K562 (cell line): ENCODE results near the gene SYNE2. TPM values are rescaled to one million over a fixed set of nuclear protein-coding genes. Genes with fewer than 3 reads are reported as not detected.

Experiments
- JUND ChIP-seq, 2 experiments: IDR thresholded peaks; 2 replicates in 1 of 2; 3 replicates in 1 of 2; pipeline ENCODE4 v1.6.1; 2011; ENCODE audit warnings: borderline replicate concordance in 2 of 2, low read depth in 2 of 2, low read length in 2 of 2, improper control_type of control experiment in 1 of 2, missing biosample characterization in 1 of 2, missing genetic modification characterization in 1 of 2, missing genetic modification reagents in 1 of 2
- OTX1 ChIP-seq: fragments of 450-650 bp; formaldehyde crosslinking; IDR thresholded peaks from 2 replicates; pipeline ENCODE4 v1.4.0; 2022; ENCODE audit warnings: mild to moderate bottlenecking
- SMAD3 ChIP-seq: fragments of 450-650 bp; formaldehyde crosslinking; conservative IDR thresholded peaks from 2 replicates; pipeline ENCODE4 v1.4.0; 2020; ENCODE audit warnings: mild to moderate bottlenecking
- SMC3 ChIP-seq: conservative IDR thresholded peaks from 2 replicates; pipeline ENCODE4 v1.6.1; 2011; ENCODE audit warnings: low read depth, low read length, improper control_type of control experiment; ENCODE audit not compliant: insufficient read depth
- TBL1XR1 ChIP-seq, 2 experiments: IDR thresholded peaks; 2 replicates each; pipeline ENCODE4 v1.6.1; 2012; ENCODE audit warnings: improper control_type of control experiment in 2 of 2, low read length in 2 of 2, mild to moderate bottlenecking in 1 of 2
- ZNF282 ChIP-seq: sonication (generic); formaldehyde crosslinking; IDR thresholded peaks from 2 replicates; pipeline ENCODE4 v1.8.1; 2023; ENCODE audit warnings: missing genetic modification reagents
- polyA plus RNA-seq, 8 experiments: library from polyadenylated mRNA; depleted of rRNA in 4 of 8; stranded (reverse) in 5 of 8; unstranded in 3 of 8; fragments of >200 nt; fragmentation: Nextera tagmentation in 2 of 8; fragmentation: Illumina TruSeq in 1 of 8; extraction: Ambion mirVana in 2 of 8; extraction: Trizol in 1 of 8; gene quantifications; 2 replicates each; pipeline versions ENCODE4 v1.2.1 to v1.2.3, GENCODE V29; 2011 to 2014; ENCODE audit warnings: inconsistent platforms in 1 of 8, missing spikeins in 1 of 8
- total RNA-seq, 7 experiments: library from RNA; depleted of rRNA in 6 of 7; stranded (reverse); fragments of >200 nt in 6 of 7; fragmentation: Illumina TruSeq in 2 of 7; extraction: Trizol in 2 of 7; gene quantifications; 2 replicates each; pipeline versions ENCODE4 v1.2.1 to v1.2.3, GENCODE V29; 2011 to 2021; ENCODE audit warnings: low replicate concordance in 1 of 7
- TF ChIP-seq, protein P1 (sequence below): fragments of 250-450 bp; sonication (Bioruptor Pico); IDR thresholded peaks from 2 replicates; pipeline ENCODE4 v1.8.0; 2021; ENCODE audit warnings: moderate library complexity, mild to moderate bottlenecking, inconsistent platforms
- TF ChIP-seq, protein P2 (sequence below): fragments of 450-650 bp; IDR thresholded peaks from 2 replicates; pipeline ENCODE4 v1.6.1; 2016; ENCODE audit warnings: low read depth, mild to moderate bottlenecking, moderate library complexity

The SYNE2 gene
- total and polyA plus RNA-seq, 9 of the 15 experiments (the other 6 are each of a cell fraction or from before 2014, with no cell fraction given): 0.06 to 0.53 (median 0.11) TPM

DNA sequence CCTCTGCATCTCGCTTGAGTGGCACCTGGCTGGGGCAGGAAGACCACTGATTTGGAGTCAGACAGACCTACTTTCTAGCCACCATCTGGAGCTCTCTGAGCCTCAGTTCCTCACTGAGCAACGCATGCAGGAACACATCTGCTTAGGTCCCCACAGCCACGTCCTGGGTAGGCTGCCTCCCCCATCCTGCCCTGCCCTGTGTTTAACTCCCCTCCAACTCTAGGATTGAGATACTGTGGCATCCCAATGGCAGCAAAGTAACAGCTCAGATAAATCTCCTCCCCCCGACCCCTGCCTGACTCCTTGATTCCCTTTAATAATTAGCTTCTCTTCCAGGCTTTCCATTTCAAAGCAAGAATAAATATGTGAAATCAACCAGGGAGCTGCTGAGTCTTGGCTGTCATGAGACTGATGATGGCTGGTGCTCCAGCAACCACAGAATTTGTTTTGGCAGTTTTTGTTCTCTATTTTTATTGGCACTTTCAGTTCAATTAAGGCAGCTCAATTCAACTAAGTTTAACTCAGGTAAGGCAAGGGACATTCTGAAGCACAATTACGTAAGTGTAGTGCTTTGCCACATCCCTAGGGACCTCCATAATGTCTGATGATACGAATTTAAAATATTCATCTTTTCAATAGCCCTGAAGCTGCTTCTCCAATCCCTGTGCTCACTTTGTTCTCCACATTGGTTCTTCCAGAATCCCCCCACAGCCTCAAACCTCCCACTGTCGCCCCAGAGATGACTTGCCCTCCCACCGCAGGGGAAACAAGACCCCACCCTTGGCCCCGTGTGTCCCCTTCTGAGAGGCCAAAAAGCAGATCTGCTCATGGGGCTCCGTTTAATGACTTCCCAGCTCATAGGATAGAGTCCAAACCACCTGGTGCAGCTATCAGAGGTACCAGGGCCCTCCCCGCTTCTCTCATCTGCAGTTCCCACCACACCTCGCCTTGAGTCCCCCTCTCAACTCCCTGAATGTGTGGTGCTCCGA lies 383.1 kb downstream of the SYNE2 start (continued):
- TF ChIP-seq, protein P1, sequence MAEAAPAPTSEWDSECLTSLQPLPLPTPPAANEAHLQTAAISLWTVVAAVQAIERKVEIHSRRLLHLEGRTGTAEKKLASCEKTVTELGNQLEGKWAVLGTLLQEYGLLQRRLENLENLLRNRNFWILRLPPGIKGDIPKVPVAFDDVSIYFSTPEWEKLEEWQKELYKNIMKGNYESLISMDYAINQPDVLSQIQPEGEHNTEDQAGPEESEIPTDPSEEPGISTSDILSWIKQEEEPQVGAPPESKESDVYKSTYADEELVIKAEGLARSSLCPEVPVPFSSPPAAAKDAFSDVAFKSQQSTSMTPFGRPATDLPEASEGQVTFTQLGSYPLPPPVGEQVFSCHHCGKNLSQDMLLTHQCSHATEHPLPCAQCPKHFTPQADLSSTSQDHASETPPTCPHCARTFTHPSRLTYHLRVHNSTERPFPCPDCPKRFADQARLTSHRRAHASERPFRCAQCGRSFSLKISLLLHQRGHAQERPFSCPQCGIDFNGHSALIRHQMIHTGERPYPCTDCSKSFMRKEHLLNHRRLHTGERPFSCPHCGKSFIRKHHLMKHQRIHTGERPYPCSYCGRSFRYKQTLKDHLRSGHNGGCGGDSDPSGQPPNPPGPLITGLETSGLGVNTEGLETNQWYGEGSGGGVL (CRISPR knock-in tag): no peak
- TF ChIP-seq JUND (IDR thresholded peaks at IDR 0.05; ENCODE audit: borderline replicate concordance, low read depth, low read length) (no peak), JUND (tag; IDR thresholded peaks at IDR 0.05; ENCODE audit: borderline replicate concordance, low read depth, low read length) (no peak), SMC3 (no peak), OTX1 (CRISPR knock-in tag) (no peak), TBL1XR1 (IDR thresholded peaks at IDR 0.05; ENCODE audit: low read length in 2 of 2) (no peak), SMAD3 (CRISPR knock-in tag) (no peak), ZNF282 (CRISPR knock-in tag) (no peak)
- TF ChIP-seq, protein P2, sequence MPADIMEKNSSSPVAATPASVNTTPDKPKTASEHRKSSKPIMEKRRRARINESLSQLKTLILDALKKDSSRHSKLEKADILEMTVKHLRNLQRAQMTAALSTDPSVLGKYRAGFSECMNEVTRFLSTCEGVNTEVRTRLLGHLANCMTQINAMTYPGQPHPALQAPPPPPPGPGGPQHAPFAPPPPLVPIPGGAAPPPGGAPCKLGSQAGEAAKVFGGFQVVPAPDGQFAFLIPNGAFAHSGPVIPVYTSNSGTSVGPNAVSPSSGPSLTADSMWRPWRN: no peak
